Kidney (tissue), 22 donors: ENCODE data around the gene CHD8. TPM values are rescaled to one million over a fixed set of nuclear protein-coding genes. Genes with fewer than 3 reads are reported as not detected.

Experiments
- DNase-seq, 5 donors: peaks; one replicate each; pipeline ENCODE4 v3.0.0-alpha.2; 2013 to 2020
- FAIRE-seq: peaks from 2 replicates; lab custom pipeline; 2012; peaks lifted over from hg19 to GRCh38; lab: Jason Lieb, UNC
- H3K27ac ChIP-seq, 2 donors: one replicate each; pipeline ENCODE4 v1.7.0; 2013; ENCODE audit warnings: low read depth in 2 of 2, low read length in 2 of 2, inconsistent platforms in 1 of 2
- H3K27me3 ChIP-seq: one replicate; pipeline ENCODE4 v1.7.1; 2013; ENCODE audit warnings: low read length, inconsistent platforms; ENCODE audit not compliant: control insufficient read depth, insufficient read depth
- H3K36me3 ChIP-seq, 3 donors: one replicate each; pipeline versions ENCODE4 v1.7.0 to v1.7.1; 2013; ENCODE audit warnings: low read length in 3 of 3, control low read depth in 1 of 3, inconsistent platforms in 1 of 3; ENCODE audit not compliant: insufficient read depth in 3 of 3, control insufficient read depth in 2 of 3
- H3K4me1 ChIP-seq, 3 donors: one replicate each; pipeline versions ENCODE4 v1.7.0 to v1.7.1; 2013; ENCODE audit warnings: low read length in 3 of 3, inconsistent platforms in 1 of 3, low read depth in 1 of 3; ENCODE audit not compliant: control insufficient read depth in 2 of 3, insufficient read depth in 2 of 3
- H3K4me3 ChIP-seq, 3 donors: one replicate each; pipeline versions ENCODE4 v1.7.0 to v1.8.1; 2013; ENCODE audit warnings: low read length in 3 of 3, control low read depth in 1 of 3, inconsistent platforms in 1 of 3
- H3K9ac ChIP-seq, 3 donors: one replicate each; pipeline versions ENCODE4 v1.7.0 to v1.7.1; 2013; ENCODE audit warnings: low read length in 3 of 3, control low read depth in 1 of 3, inconsistent platforms in 1 of 3
- H3K9me3 ChIP-seq, 3 donors: one replicate each; pipeline versions ENCODE4 v1.7.0 to v1.7.1; 2013; ENCODE audit warnings: low read length in 3 of 3, control low read depth in 1 of 3, inconsistent platforms in 1 of 3; ENCODE audit not compliant: control insufficient read depth in 2 of 3, insufficient read depth in 1 of 3
- CTCF ChIP-seq: IDR thresholded peaks from 3 replicates; pipeline ENCODE4 v1.5.1; 2012; ENCODE audit warnings: mild to moderate bottlenecking, moderate library complexity, borderline replicate concordance; ENCODE audit not compliant: insufficient read depth; ENCODE audit errors: extremely low read depth
- intact Hi-C: fragments of 100-400 bp; cut with DNase I; formaldehyde crosslinking; loops from one replicate; pipeline ENCODE4 v1.11.1; 2022
- long read RNA-seq, 10 donors: library from polyadenylated mRNA in 1 of 10; unstranded in 1 of 10; transcript quantifications; one replicate each; pipeline ENCODE4 v2.0.0 and lab custom pipeline, GENCODE V29; 2021 to 2026
- polyA plus RNA-seq: library from polyadenylated mRNA; stranded (reverse); fragments of 350-450 nt; fragmentation: Illumina TruSeq; extraction: RNeasy Lipid Tissue Mini Kit (QIAGEN cat#74804); gene quantifications from one replicate; pipeline ENCODE4 v1.2.3, GENCODE V29; 2014; ENCODE audit warnings: low read depth, low replicate concordance; ENCODE audit not compliant: insufficient read depth
- total RNA-seq: library from RNA; stranded (reverse); fragmentation: NEBNext Ultra II Directional; extraction: Animal tissue kit (Norgen Biotek cat#: 25700); gene quantifications from one replicate; pipeline ENCODE4 v1.2.1, GENCODE V29; 2021
- donor health status: control.
- donor health status: control.
- donor health status: control.
- donor health status: control.
- donor health status: control.
- donor health status: DM: yes; HTN: yes; CAD: no.
- donor health status: Normal renal cell carcinoma (clear cell type).

The CHD8 gene
- total RNA-seq (77.4 TPM), polyA plus RNA-seq (35.8 TPM)
- long read RNA-seq, donor 1, full-length matches to known transcripts: 29 of 29 reads
- long read RNA-seq, donor 1, partial matches to known transcripts: 0 of 29 reads
- long read RNA-seq, donor 1, other reads (novel, unspliced or antisense): 0 of 29 reads
- long read RNA-seq, donor 2, transcript CHD8-214 (1 exons, 1,146 nt): major isoform, 13 of 13 reads
- long read RNA-seq, donor 2, partial matches to known transcripts: 0 of 13 reads
- long read RNA-seq, donor 2, other reads (novel, unspliced or antisense): 0 of 13 reads
- long read RNA-seq, donor 3, full-length matches to known transcripts: 19 of 19 reads
- long read RNA-seq, donor 3, partial matches to known transcripts: 0 of 19 reads
- long read RNA-seq, donor 3, other reads (novel, unspliced or antisense): 0 of 19 reads
- long read RNA-seq, donor 4, full-length matches to known transcripts: 9 of 9 reads
- long read RNA-seq, donor 4, partial matches to known transcripts: 0 of 9 reads
- long read RNA-seq, donor 4, other reads (novel, unspliced or antisense): 0 of 9 reads
- long read RNA-seq, donor 5, partial matches to known transcripts: 0 of 3 reads
- long read RNA-seq, donor 5, other reads (novel, unspliced or antisense): 0 of 3 reads
- long read RNA-seq, donor 6, transcript CHD8-214 (1 exons, 1,146 nt): major isoform, 7 of 7 reads
- long read RNA-seq, donor 6, partial matches to known transcripts: 0 of 7 reads
- long read RNA-seq, donor 6, other reads (novel, unspliced or antisense): 0 of 7 reads
- long read RNA-seq, donor 7, partial matches to known transcripts: 13 of 15 reads
- long read RNA-seq, donor 7, other reads (novel, unspliced or antisense): 1 of 15 reads
- long read RNA-seq, donor 8, transcript CHD8-214 (1 exons, 1,146 nt): major isoform, 15 of 21 reads
- long read RNA-seq, donor 8, partial matches to known transcripts: 5 of 21 reads
- long read RNA-seq, donor 8, other reads (novel, unspliced or antisense): 0 of 21 reads
- long read RNA-seq, donor 9, transcript CHD8-214 (1 exons, 1,146 nt): major isoform, 6 of 6 reads
- long read RNA-seq, donor 9, partial matches to known transcripts: 0 of 6 reads
- long read RNA-seq, donor 9, other reads (novel, unspliced or antisense): 0 of 6 reads
- long read RNA-seq, donor 10, transcript CHD8-214 (1 exons, 1,146 nt): major isoform, 19 of 19 reads
- long read RNA-seq, donor 10, partial matches to known transcripts: 0 of 19 reads
- long read RNA-seq, donor 10, other reads (novel, unspliced or antisense): 0 of 19 reads

- Histone ChIP-seq H3K9me3 (no peaks in the 10 kb centered on the region), H3K9ac (peak within 1 kb of the TSS; percentile 98 to 100 (median 100)), H3K27me3 (no peaks in the 10 kb centered on the region), H3K36me3 (peaks cover 0 to 6% (median 3%) of the 10 kb centered on the region in 3 donors), H3K4me1 (peaks cover 3 to 11% (median 6%) of the 10 kb centered on the region in 3 donors), H3K27ac (peak within 1 kb of the TSS; percentile 98 to 99), H3K4me3 (peak within 1 kb of the TSS; percentile 98 to 99 (median 98))
- intact Hi-C loops: no loop called here
- DNase-seq (peak; percentile 100), FAIRE-seq (peak; percentile 97)
- TF ChIP-seq CTCF: peak; percentile 59
These were observed at the start of gene CHD8 for GRCh38 chr14:21455912-21456667. TSS of gene CHD8 (minus strand) at chr14:21456123. CDS start at chr14:21431643, 24,480 bp downstream.

GRCh38 chr14:21505012-21505553 lies 49.2 kb upstream of the CHD8 start:
- FAIRE-seq (no peak), DNase-seq (no peak)
- Histone ChIP-seq H3K27me3 (no peaks in the 10 kb centered on the region), H3K4me3 (no peak overlapping the region), H3K36me3 (peaks cover 4 to 33% (median 20%) of the 10 kb centered on the region in 3 donors), H3K9me3 (no peaks in the 10 kb centered on the region), H3K27ac (no peak overlapping the region), H3K4me1 (peaks cover 3 to 7% (median 4%) of the 10 kb centered on the region in 3 donors), H3K9ac (no peak overlapping the region)
- intact Hi-C loops: no loop called here
- no peak for TF ChIP-seq CTCF

- Histone ChIP-seq H3K27ac (no peak overlapping the region), H3K9me3 (no peaks in the 10 kb centered on the region), H3K36me3 (peaks cover 7 to 39% (median 30%) of the 10 kb centered on the region in 3 donors), H3K4me3 (no peak overlapping the region), H3K4me1 (no peaks in the 10 kb centered on the region), H3K27me3 (no peaks in the 10 kb centered on the region), H3K9ac (no peak overlapping the region)
- DNase-seq (no peak), FAIRE-seq (no peak)
- no peak for TF ChIP-seq CTCF
- intact Hi-C loops: no loop called here
These were observed 47.5 kb upstream of the CHD8 start for GRCh38 chr14:21503376-21503775.
